Thymus (tissue), 11 donors: ENCODE results near the gene SHC1. TPM values are rescaled to one million over a fixed set of nuclear protein-coding genes. Genes with fewer than 3 reads are reported as not detected.

Experiments
- DNase-seq, 9 donors: peaks; one replicate each; pipeline ENCODE4 v3.0.0-alpha.2; 2013; ENCODE audit warnings: low spot score in 9 of 9, low read depth in 6 of 9, missing footprints in 1 of 9
- H3K27ac ChIP-seq, 2 donors: one replicate each; pipeline ENCODE4 v1.5.1; 2013; ENCODE audit warnings: control low read depth in 1 of 2, low read depth in 1 of 2, low read length in 1 of 2, mild to moderate bottlenecking in 1 of 2, moderate library complexity in 1 of 2
- H3K27me3 ChIP-seq, 2 donors: one replicate each; pipeline ENCODE4 v1.5.1; 2013; ENCODE audit warnings: low read length in 1 of 2; ENCODE audit not compliant: control insufficient read depth in 2 of 2, insufficient read depth in 1 of 2
- H3K36me3 ChIP-seq, 2 donors: one replicate each; pipeline ENCODE4 v1.5.1; 2013; ENCODE audit warnings: low read length in 1 of 2, mild to moderate bottlenecking in 1 of 2, moderate library complexity in 1 of 2; ENCODE audit not compliant: control insufficient read depth in 2 of 2, insufficient read depth in 2 of 2
- H3K4me1 ChIP-seq, 2 donors: one replicate each; pipeline ENCODE4 v1.5.1; 2013; ENCODE audit warnings: low read length in 2 of 2; ENCODE audit not compliant: control insufficient read depth in 2 of 2, insufficient read depth in 2 of 2
- H3K4me3 ChIP-seq, 2 donors: one replicate each; pipeline ENCODE4 v1.5.1; 2013; ENCODE audit warnings: low read length in 2 of 2, control low read depth in 1 of 2, mild to moderate bottlenecking in 1 of 2
- H3K9me3 ChIP-seq, 2 donors: one replicate each; pipeline ENCODE4 v1.5.1; 2013; ENCODE audit warnings: low read length in 1 of 2, mild to moderate bottlenecking in 1 of 2; ENCODE audit not compliant: control insufficient read depth in 2 of 2, insufficient read depth in 1 of 2
- WGBS: extraction: QIAGEN DNeasy Blood & Tissue Kit; methylation state at CpG from one replicate; pipeline ENCODE4 v1.1.7; 2013; 5-methylcytosine and 5-hydroxymethylcytosine counted together
- polyA plus RNA-seq: library from polyadenylated mRNA; stranded (reverse); fragments of 200-250 nt; gene quantifications from one replicate; pipeline ENCODE4 v1.2.3, GENCODE V29; 2013
- total RNA-seq: library from RNA; stranded (reverse); fragments of 120-200 nt; gene quantifications from one replicate; pipeline ENCODE4 v1.2.4, GENCODE V29; 2013
- donor health status: healthy.

Gene SHC1
- total and polyA plus RNA-seq, 2 donors: 30.5 to 66.7 TPM

- H3K27me3 ChIP-seq: no peaks in the 10 kb centered on the region
- no peak for DNase-seq
- no peak overlapping the region for H3K4me3 ChIP-seq
- peaks cover 10 to 41% of the 10 kb centered on the region in 2 donors for H3K4me1 ChIP-seq
- H3K9me3 ChIP-seq: peaks cover 0 to 3% of the 10 kb centered on the region in 2 donors
- no peak overlapping the region for H3K27ac ChIP-seq
- peaks cover 59 to 75% of the 10 kb centered on the region in 2 donors for H3K36me3 ChIP-seq
- WGBS: 93% methylated on average over 17 of the region's 17 CpGs
Observed at GRCh38 chr1:154945962-154946850, 24.3 kb downstream of the SHC1 start.

- WGBS: 95% methylated on average over 15 of the region's 15 CpGs
- Histone ChIP-seq H3K36me3 (peaks cover 50 to 66% of the 10 kb centered on the region in 2 donors), H3K27ac (no peak overlapping the region), H3K9me3 (peaks cover 0 to 3% of the 10 kb centered on the region in 2 donors), H3K27me3 (no peaks in the 10 kb centered on the region), H3K4me3 (no peak overlapping the region), H3K4me1 (peaks cover 10 to 46% of the 10 kb centered on the region in 2 donors)
- DNase-seq: no peak
Observed at GRCh38 chr1:154945160-154945961, 25.2 kb downstream of the SHC1 start.

- Histone ChIP-seq H3K9me3 (peaks cover 0 to 3% of the 10 kb centered on the region in 2 donors), H3K27ac (peak overlapping the region in 1 of 2 donors; percentile 3), H3K36me3 (peaks cover 48 to 63% of the 10 kb centered on the region in 2 donors), H3K4me3 (no peak overlapping the region), H3K27me3 (no peaks in the 10 kb centered on the region), H3K4me1 (peaks cover 10 to 54% of the 10 kb centered on the region in 2 donors)
- WGBS: 78% methylated on average over 9 of the region's 9 CpGs
- no peak for DNase-seq
Observed at GRCh38 chr1:154944401-154945159, 26.0 kb downstream of the SHC1 start.

GRCh38 chr1:154943649-154944400 lies 26.7 kb downstream of the SHC1 start:
- 50% methylated on average over 6 of the region's 6 CpGs for WGBS
- Histone ChIP-seq H3K27ac (peak overlapping the region; percentile 22 to 23), H3K27me3 (no peaks in the 10 kb centered on the region), H3K36me3 (peaks cover 43 to 57% of the 10 kb centered on the region in 2 donors), H3K4me3 (no peak overlapping the region), H3K9me3 (peaks cover 0 to 4% of the 10 kb centered on the region in 2 donors), H3K4me1 (peaks cover 10 to 56% of the 10 kb centered on the region in 2 donors)
- peak in 2 of 9 donors; percentile 58 to 65 for DNase-seq

GRCh38 chr1:154941333-154942013 lies 29.1 kb downstream of the SHC1 start:
- WGBS: 91% methylated on average over 5 of the region's 5 CpGs
- Histone ChIP-seq H3K4me3 (no peak overlapping the region), H3K27ac (peak overlapping the region; percentile 11 to 88), H3K27me3 (no peaks in the 10 kb centered on the region), H3K36me3 (peaks cover 23 to 36% of the 10 kb centered on the region in 2 donors), H3K9me3 (peaks cover 0 to 6% of the 10 kb centered on the region in 2 donors), H3K4me1 (peaks cover 10 to 72% of the 10 kb centered on the region in 2 donors)
- DNase-seq: no peak

GRCh38 chr1:154940651-154941194 lies 29.8 kb downstream of the SHC1 start:
- no peak overlapping the region for H3K4me3 ChIP-seq
- peaks cover 0 to 6% of the 10 kb centered on the region in 2 donors for H3K9me3 ChIP-seq
- DNase-seq: no peak
- peaks cover 15 to 80% of the 10 kb centered on the region in 2 donors for H3K4me1 ChIP-seq
- H3K36me3 ChIP-seq: peaks cover 15 to 28% of the 10 kb centered on the region in 2 donors
- WGBS: 88% methylated on average over 8 of the region's 8 CpGs
- no peaks in the 10 kb centered on the region for H3K27me3 ChIP-seq
- no peak overlapping the region for H3K27ac ChIP-seq

GRCh38 chr1:154940213-154940560 lies 30.4 kb downstream of the SHC1 start:
- 68% methylated on average over 1 of the region's 1 CpG for WGBS

More at GRCh38 chr1:154940213-154940560, 30.4 kb downstream of the SHC1 start:
- H3K4me3 ChIP-seq: no peak overlapping the region
- DNase-seq: no peak
- H3K27ac ChIP-seq: no peak overlapping the region
- H3K4me1 ChIP-seq: peaks cover 16 to 82% of the 10 kb centered on the region in 2 donors
- H3K36me3 ChIP-seq: peaks cover 10 to 23% of the 10 kb centered on the region in 2 donors
- H3K27me3 ChIP-seq: no peaks in the 10 kb centered on the region
- peaks cover 0 to 6% of the 10 kb centered on the region in 2 donors for H3K9me3 ChIP-seq
